H1 (cell line): ENCODE measurements around the gene GRIK1. TPM values are rescaled to one million over a fixed set of nuclear protein-coding genes. Genes with fewer than 3 reads are reported as not detected.

Experiments
- E2F6 ChIP-seq: IDR thresholded peaks from 2 replicates; pipeline ENCODE4 v1.6.1; 2012; ENCODE audit warnings: inconsistent platforms
- KDM5A ChIP-seq: fragments of 200-600 bp; IDR thresholded peaks from 2 replicates; pipeline ENCODE4 v1.7.1; 2012; ENCODE audit warnings: mild to moderate bottlenecking, low read length, inconsistent platforms, mixed read lengths
- SP4 ChIP-seq: IDR thresholded peaks from 2 replicates; pipeline ENCODE4 v1.6.1; 2012; ENCODE audit warnings: low read length, inconsistent platforms
- TAF7 ChIP-seq: optimal IDR thresholded peaks from 2 replicates; pipeline ENCODE3; 2011; ENCODE audit warnings: low read depth, mild to moderate bottlenecking, inconsistent platforms, low read length, moderate library complexity, borderline replicate concordance
- polyA plus RNA-seq, 7 experiments: library from polyadenylated mRNA; depleted of rRNA in 3 of 7; stranded (reverse) in 5 of 7; unstranded in 2 of 7; fragments of >200 nt in 5 of 7; fragments of 200-250 nt in 2 of 7; gene quantifications; 1 replicate in 5 of 7; 2 replicates in 1 of 7; 4 replicates in 1 of 7; pipeline versions ENCODE4 v1.2.1 to v1.2.3, GENCODE V29; 2011 to 2013; ENCODE audit warnings: missing spikeins in 2 of 7, mixed read lengths in 2 of 7
- total RNA-seq: library from RNA; stranded (reverse); fragmentation: NEBNext Ultra II Directional; extraction: Animal tissue kit (Norgen Biotek cat#: 25700); gene quantifications from 2 replicates; pipeline ENCODE4 v1.2.1, GENCODE V29; 2021
- TF ChIP-seq, protein P1 (sequence below): fragments of 300-600 bp; sonication (generic); IDR thresholded peaks from 2 replicates; pipeline ENCODE4 v1.7.1; 2012; ENCODE audit warnings: low read length, moderate library complexity, mild to moderate bottlenecking, inconsistent platforms; ENCODE audit not compliant: insufficient replicate concordance
- TF ChIP-seq, protein P2 (sequence below): IDR thresholded peaks from 2 replicates; pipeline ENCODE4 v1.6.1; 2012; ENCODE audit warnings: low read length, inconsistent platforms

The GRIK1 gene
- total and polyA plus RNA-seq, 2 of the 8 experiments (the other 6 are each of a cell fraction or from before 2014, with no cell fraction given) = 0.11 to 0.32 TPM

- TF ChIP-seq, protein P1, sequence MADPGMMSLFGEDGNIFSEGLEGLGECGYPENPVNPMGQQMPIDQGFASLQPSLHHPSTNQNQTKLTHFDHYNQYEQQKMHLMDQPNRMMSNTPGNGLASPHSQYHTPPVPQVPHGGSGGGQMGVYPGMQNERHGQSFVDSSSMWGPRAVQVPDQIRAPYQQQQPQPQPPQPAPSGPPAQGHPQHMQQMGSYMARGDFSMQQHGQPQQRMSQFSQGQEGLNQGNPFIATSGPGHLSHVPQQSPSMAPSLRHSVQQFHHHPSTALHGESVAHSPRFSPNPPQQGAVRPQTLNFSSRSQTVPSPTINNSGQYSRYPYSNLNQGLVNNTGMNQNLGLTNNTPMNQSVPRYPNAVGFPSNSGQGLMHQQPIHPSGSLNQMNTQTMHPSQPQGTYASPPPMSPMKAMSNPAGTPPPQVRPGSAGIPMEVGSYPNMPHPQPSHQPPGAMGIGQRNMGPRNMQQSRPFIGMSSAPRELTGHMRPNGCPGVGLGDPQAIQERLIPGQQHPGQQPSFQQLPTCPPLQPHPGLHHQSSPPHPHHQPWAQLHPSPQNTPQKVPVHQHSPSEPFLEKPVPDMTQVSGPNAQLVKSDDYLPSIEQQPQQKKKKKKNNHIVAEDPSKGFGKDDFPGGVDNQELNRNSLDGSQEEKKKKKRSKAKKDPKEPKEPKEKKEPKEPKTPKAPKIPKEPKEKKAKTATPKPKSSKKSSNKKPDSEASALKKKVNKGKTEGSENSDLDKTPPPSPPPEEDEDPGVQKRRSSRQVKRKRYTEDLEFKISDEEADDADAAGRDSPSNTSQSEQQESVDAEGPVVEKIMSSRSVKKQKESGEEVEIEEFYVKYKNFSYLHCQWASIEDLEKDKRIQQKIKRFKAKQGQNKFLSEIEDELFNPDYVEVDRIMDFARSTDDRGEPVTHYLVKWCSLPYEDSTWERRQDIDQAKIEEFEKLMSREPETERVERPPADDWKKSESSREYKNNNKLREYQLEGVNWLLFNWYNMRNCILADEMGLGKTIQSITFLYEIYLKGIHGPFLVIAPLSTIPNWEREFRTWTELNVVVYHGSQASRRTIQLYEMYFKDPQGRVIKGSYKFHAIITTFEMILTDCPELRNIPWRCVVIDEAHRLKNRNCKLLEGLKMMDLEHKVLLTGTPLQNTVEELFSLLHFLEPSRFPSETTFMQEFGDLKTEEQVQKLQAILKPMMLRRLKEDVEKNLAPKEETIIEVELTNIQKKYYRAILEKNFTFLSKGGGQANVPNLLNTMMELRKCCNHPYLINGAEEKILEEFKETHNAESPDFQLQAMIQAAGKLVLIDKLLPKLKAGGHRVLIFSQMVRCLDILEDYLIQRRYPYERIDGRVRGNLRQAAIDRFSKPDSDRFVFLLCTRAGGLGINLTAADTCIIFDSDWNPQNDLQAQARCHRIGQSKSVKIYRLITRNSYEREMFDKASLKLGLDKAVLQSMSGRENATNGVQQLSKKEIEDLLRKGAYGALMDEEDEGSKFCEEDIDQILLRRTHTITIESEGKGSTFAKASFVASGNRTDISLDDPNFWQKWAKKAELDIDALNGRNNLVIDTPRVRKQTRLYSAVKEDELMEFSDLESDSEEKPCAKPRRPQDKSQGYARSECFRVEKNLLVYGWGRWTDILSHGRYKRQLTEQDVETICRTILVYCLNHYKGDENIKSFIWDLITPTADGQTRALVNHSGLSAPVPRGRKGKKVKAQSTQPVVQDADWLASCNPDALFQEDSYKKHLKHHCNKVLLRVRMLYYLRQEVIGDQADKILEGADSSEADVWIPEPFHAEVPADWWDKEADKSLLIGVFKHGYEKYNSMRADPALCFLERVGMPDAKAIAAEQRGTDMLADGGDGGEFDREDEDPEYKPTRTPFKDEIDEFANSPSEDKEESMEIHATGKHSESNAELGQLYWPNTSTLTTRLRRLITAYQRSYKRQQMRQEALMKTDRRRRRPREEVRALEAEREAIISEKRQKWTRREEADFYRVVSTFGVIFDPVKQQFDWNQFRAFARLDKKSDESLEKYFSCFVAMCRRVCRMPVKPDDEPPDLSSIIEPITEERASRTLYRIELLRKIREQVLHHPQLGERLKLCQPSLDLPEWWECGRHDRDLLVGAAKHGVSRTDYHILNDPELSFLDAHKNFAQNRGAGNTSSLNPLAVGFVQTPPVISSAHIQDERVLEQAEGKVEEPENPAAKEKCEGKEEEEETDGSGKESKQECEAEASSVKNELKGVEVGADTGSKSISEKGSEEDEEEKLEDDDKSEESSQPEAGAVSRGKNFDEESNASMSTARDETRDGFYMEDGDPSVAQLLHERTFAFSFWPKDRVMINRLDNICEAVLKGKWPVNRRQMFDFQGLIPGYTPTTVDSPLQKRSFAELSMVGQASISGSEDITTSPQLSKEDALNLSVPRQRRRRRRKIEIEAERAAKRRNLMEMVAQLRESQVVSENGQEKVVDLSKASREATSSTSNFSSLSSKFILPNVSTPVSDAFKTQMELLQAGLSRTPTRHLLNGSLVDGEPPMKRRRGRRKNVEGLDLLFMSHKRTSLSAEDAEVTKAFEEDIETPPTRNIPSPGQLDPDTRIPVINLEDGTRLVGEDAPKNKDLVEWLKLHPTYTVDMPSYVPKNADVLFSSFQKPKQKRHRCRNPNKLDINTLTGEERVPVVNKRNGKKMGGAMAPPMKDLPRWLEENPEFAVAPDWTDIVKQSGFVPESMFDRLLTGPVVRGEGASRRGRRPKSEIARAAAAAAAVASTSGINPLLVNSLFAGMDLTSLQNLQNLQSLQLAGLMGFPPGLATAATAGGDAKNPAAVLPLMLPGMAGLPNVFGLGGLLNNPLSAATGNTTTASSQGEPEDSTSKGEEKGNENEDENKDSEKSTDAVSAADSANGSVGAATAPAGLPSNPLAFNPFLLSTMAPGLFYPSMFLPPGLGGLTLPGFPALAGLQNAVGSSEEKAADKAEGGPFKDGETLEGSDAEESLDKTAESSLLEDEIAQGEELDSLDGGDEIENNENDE = no peak
- no peak for TF ChIP-seq KDM5A
- no peak for TF ChIP-seq E2F6
- TF ChIP-seq, protein P2, sequence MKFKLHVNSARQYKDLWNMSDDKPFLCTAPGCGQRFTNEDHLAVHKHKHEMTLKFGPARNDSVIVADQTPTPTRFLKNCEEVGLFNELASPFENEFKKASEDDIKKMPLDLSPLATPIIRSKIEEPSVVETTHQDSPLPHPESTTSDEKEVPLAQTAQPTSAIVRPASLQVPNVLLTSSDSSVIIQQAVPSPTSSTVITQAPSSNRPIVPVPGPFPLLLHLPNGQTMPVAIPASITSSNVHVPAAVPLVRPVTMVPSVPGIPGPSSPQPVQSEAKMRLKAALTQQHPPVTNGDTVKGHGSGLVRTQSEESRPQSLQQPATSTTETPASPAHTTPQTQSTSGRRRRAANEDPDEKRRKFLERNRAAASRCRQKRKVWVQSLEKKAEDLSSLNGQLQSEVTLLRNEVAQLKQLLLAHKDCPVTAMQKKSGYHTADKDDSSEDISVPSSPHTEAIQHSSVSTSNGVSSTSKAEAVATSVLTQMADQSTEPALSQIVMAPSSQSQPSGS = no peak
- no peak for TF ChIP-seq TAF7
- TF ChIP-seq SP4 = no peak
Measured at GRCh38 chr21:29621525-29621924, 318.3 kb downstream of the GRIK1 start (continued).
